D721Med (cell line): ENCODE data around the gene FAM50A.

Experiments
- DNase-seq: peaks from one replicate; pipeline ENCODE4 v3.0.0; 2011; ENCODE audit warnings: low spot score; ENCODE audit not compliant: insufficient read length
- FAIRE-seq: peaks from 2 replicates; lab custom pipeline; 2011; peaks lifted over from hg19 to GRCh38; lab: Jason Lieb, UNC
- TF ChIP-seq, protein P1 (sequence below): IDR thresholded peaks from 2 replicates; pipeline ENCODE4 v1.5.1; 2012; ENCODE audit warnings: mild to moderate bottlenecking, control low read depth; ENCODE audit not compliant: insufficient read depth; ENCODE audit errors: missing control alignments

Gene FAM50A

DNA sequence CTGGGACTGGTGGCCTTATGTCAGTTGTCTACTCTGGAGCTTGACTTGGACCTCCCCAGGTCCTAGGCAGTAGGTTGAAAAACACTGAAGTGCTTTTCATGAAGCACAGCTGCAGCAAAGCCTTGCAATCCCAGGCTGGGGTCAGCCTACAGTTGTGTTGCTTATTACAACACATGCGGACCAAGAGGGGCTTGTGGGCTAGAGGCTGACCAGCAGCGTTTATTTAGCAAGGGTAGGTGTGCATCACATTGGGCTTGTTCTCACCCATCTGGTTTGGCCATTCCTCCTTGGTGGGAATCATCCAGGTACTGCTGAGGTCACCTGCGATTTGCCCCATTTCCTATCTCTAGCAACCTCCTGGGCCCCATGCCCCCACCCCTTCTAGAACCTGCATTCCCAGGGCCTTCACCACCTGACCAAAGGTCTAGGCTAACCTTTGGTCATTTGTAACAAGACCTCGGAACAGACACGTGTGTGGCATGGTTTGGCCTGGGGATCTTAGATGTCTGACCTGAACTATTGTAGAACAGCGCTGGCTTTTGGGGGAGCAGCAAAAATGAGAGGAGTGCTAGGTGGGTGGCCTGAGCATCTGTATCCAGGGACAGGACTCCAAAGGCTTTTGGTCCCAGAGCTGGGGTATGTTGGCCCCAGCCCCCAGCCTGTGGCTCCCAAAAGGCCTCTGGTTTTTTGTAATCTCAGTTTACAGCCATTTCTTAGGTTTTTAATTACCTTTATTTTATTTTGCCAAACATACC is 42.7 kb upstream of the FAM50A start:
- TF ChIP-seq, protein P1, sequence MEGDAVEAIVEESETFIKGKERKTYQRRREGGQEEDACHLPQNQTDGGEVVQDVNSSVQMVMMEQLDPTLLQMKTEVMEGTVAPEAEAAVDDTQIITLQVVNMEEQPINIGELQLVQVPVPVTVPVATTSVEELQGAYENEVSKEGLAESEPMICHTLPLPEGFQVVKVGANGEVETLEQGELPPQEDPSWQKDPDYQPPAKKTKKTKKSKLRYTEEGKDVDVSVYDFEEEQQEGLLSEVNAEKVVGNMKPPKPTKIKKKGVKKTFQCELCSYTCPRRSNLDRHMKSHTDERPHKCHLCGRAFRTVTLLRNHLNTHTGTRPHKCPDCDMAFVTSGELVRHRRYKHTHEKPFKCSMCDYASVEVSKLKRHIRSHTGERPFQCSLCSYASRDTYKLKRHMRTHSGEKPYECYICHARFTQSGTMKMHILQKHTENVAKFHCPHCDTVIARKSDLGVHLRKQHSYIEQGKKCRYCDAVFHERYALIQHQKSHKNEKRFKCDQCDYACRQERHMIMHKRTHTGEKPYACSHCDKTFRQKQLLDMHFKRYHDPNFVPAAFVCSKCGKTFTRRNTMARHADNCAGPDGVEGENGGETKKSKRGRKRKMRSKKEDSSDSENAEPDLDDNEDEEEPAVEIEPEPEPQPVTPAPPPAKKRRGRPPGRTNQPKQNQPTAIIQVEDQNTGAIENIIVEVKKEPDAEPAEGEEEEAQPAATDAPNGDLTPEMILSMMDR = no peak
- FAIRE-seq (no peak), DNase-seq (no peak)

GRCh38 chrX:154401918-154402621 is 41.9 kb upstream of the FAM50A start:
- no peak for FAIRE-seq
- no peak for DNase-seq
- TF ChIP-seq, protein P1 = no peak

DNA sequence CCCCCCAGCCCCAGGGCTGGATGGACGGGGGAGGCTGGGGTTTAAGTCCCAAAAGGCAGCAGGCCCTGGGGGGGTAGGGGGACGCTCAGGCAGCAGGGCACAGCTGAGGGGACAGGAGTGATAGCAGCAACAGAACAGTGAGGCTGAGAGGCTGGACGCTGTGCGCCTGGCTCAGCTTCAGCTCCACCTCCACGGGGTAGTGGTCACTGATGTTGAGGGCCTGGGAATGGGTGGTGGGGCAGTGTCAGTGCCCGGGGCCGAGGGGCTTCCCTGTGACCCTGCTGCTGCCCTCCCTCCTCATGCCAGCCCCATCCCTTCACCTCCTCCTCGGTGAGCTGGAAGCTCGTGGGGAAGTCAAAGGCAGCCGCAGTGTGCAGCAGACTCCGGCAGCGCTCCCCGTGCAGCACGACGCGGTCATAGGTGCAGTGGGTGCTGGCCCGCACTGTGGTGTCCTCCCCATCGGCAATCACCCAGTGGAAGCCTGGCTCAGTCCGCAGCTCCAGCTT is 41.3 kb upstream of the FAM50A start:
- DNase-seq (no peak), FAIRE-seq (no peak)
- TF ChIP-seq, protein P1 = no peak

DNA sequence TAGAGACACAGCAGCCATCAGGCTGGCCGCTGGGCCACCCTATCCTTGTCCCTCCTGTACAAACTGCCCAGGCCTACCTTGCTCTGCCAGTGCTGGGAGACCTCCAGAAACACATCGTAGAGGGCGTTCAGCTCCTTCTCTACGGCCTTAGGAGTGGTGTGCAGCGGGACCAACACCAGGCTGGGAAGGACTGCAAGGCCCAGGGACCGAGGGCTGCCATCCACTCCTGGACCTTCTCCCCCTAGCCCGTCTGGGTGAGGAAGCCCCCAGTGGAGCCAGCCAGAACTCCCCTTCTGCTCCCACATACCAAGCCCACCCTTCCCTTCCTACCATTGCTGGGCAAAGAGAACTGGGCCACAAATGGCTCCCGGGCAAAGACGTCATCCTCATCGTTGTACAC is 40.7 kb upstream of the FAM50A start:
- FAIRE-seq (no peak), DNase-seq (no peak)
- TF ChIP-seq, protein P1 = no peak

DNA sequence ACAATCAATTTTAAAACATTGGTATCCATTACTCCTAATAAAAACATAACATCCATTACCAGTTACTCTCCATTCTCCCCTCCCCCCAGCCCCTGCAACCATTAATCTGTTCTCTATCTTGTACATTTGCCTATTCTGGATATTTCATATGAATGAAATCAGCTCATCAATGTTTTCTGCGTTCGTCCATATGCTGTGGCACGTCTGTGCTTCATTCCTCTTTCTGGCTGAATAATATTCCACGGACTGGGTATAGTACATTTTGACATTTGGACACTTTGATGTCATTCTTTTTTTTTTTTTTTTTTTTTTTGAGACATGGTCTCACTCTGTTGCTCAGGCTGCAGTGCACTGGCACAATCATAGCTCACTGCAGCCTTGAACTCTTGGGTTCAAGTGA is 40.1 kb upstream of the FAM50A start:
- TF ChIP-seq, protein P1 = no peak
- DNase-seq (no peak), FAIRE-seq (no peak)

DNA sequence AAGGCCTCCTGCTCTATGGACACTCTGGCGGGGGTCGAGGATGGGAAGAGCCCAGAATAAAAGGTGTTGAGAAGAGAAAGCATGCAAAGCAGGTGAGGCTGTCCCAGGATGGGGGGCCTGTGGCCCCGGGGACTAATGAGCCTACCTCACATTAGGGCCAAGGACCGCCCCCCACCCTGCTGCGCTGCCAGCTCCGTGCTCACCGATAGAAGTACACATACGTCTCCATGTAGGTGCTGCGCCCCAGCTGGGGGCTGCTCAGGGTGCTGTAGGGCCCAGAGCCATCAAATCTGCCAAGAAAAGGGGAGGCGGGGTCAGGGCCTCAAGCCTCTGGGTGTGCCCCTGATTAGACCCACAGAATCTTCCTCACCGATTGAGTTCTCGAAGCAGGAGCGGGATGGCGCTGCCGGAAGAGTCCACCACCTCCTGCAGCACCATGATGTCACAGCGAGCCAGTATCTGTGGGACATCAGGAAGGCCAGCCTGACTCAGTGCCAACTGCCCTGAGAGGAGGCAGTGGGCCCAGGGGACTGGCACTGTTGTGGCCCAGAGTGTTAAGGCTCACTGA is 39.2 kb upstream of the FAM50A start:
- TF ChIP-seq, protein P1 = no peak
- DNase-seq = no peak
- no peak for FAIRE-seq
